Measurements from ENCODE around the gene CRADD.

GRCh38 chr12:93741659-93742109 is 64.5 kb downstream of the CRADD start:
- TF ChIP-seq CTCF (IDR thresholded peaks at IDR 0.05) (no peak), POLR2AphosphoS5 (IDR thresholded peaks at IDR 0.05) (peak in 1 of 2 donors; percentile 6), POLR2A (IDR thresholded peaks at IDR 0.05; ENCODE audit: low read depth) (no peak), EP300 (IDR thresholded peaks at IDR 0.05) (no peak)
